H1 (cell line): Measurements from ENCODE around the gene CCDC30. TPM values are rescaled to one million over a fixed set of nuclear protein-coding genes. Genes with fewer than 3 reads are reported as not detected.

Source experiments
- CTCF ChIA-PET: fragments of 300-600 bp; sonication (Branson Sonifier 250); formaldehyde crosslinking; loops from one replicate; lab custom pipeline; 2021; ENCODE audit not compliant: partially characterized antibody; lab: Charles Lee
- POLR2A ChIA-PET: fragments of 300-600 bp; sonication (Branson Sonifier 250); formaldehyde crosslinking; loops from one replicate; lab custom pipeline; 2021; ENCODE audit warnings: inconsistent platforms; ENCODE audit not compliant: partially characterized antibody; lab: Charles Lee
- DNase-seq, 2 experiments: peaks; one replicate each; pipeline versions ENCODE4 v3.0.0 to v3.0.0-alpha.2; 2010 to 2022; ENCODE audit warnings: low spot score in 2 of 2, low read depth in 1 of 2, mixed read lengths in 1 of 2
- FAIRE-seq: peaks from 2 replicates; lab custom pipeline; 2011; peaks lifted over from hg19 to GRCh38; lab: Jason Lieb, UNC
- H2AFZ ChIP-seq: 2 replicates; pipeline ENCODE4 v1.8.1; 2012; ENCODE audit warnings: low read length, inconsistent platforms
- H2AK5ac ChIP-seq: 2 replicates; pipeline ENCODE4 v1.6.1; 2013; ENCODE audit warnings: low read depth, low read length
- H2BK120ac ChIP-seq: replicated peaks from 2 replicates; pipeline ENCODE3; 2013; ENCODE audit warnings: low read depth, low read length, inconsistent platforms
- H2BK12ac ChIP-seq: 2 replicates; pipeline ENCODE4 v1.6.1; 2013; ENCODE audit warnings: low read depth, low read length
- H2BK15ac ChIP-seq: 2 replicates; pipeline ENCODE4 v1.6.1; 2013; ENCODE audit warnings: low read length
- H2BK20ac ChIP-seq: 2 replicates; pipeline ENCODE4 v1.6.1; 2013; ENCODE audit warnings: low read length
- H2BK5ac ChIP-seq: 2 replicates; pipeline ENCODE4 v1.6.1; 2013; ENCODE audit warnings: low read depth, low read length
- H3K14ac ChIP-seq: 2 replicates; pipeline ENCODE4 v1.6.1; 2013; ENCODE audit warnings: inconsistent platforms; ENCODE audit not compliant: insufficient read length
- H3K18ac ChIP-seq: 2 replicates; pipeline ENCODE4 v1.6.1; 2013; ENCODE audit warnings: low read length; ENCODE audit errors: extremely low read depth
- H3K23ac ChIP-seq: 2 replicates; pipeline ENCODE4 v1.6.1; 2013; ENCODE audit warnings: inconsistent platforms; ENCODE audit not compliant: insufficient read length
- H3K23me2 ChIP-seq: 2 replicates; pipeline ENCODE4 v1.6.1; 2013; ENCODE audit warnings: low read depth, low read length
- H3K27ac ChIP-seq: 2 replicates; pipeline ENCODE4 v1.6.1; 2011; ENCODE audit warnings: low read depth, low read length, inconsistent platforms
- H3K27me3 ChIP-seq, 4 experiments: replicated peaks in 1 of 4; 1 replicate in 1 of 4; 2 replicates in 3 of 4; pipeline versions ENCODE4 v1.6.1 to v1.8.1; 2011 to 2013; ENCODE audit warnings: low read length in 3 of 4, mild to moderate bottlenecking in 3 of 4, inconsistent platforms in 2 of 4, mixed read lengths in 2 of 4, moderate library complexity in 1 of 4; ENCODE audit not compliant: control insufficient read depth in 3 of 4, insufficient read depth in 3 of 4; ENCODE audit errors: extremely low read depth in 1 of 4
- H3K36me3 ChIP-seq, 4 experiments: 2 replicates each; pipeline versions ENCODE4 v1.6.1 to v1.8.1; 2011 to 2013; ENCODE audit warnings: mild to moderate bottlenecking in 4 of 4, low read length in 3 of 4, moderate library complexity in 2 of 4, control low read depth in 1 of 4, inconsistent platforms in 1 of 4; ENCODE audit not compliant: insufficient read depth in 4 of 4, control insufficient read depth in 2 of 4
- H3K4ac ChIP-seq: replicated peaks from 2 replicates; pipeline ENCODE3; 2013; ENCODE audit warnings: low read length, low read depth, mixed read lengths, inconsistent platforms; ENCODE audit not compliant: insufficient read length
- H3K4me1 ChIP-seq, 4 experiments: replicated peaks in 1 of 4; 1 replicate in 1 of 4; 2 replicates in 3 of 4; pipeline versions ENCODE4 v1.6.1 to v1.8.1; 2011 to 2013; ENCODE audit warnings: low read length in 3 of 4, inconsistent platforms in 2 of 4, mixed read lengths in 1 of 4; ENCODE audit not compliant: insufficient read depth in 4 of 4, control insufficient read depth in 3 of 4
- H3K4me2 ChIP-seq, 2 experiments: 2 replicates each; pipeline versions ENCODE4 v1.6.1 to v1.8.1; 2011 to 2013; ENCODE audit warnings: low read depth in 2 of 2, low read length in 2 of 2, control low read depth in 1 of 2, inconsistent platforms in 1 of 2, mild to moderate bottlenecking in 1 of 2; ENCODE audit not compliant: insufficient read depth in 1 of 2
- H3K4me3 ChIP-seq, 4 experiments: fragments of 200-600, 300-600 bp in 1 of 4; sonication (generic), shearing (Covaris generic), sonication (Bioruptor Twin) in 1 of 4; 2 replicates each; pipeline versions ENCODE4 v1.5.1 to v1.8.1; 2011 to 2016; ENCODE audit warnings: low read length in 4 of 4, low read depth in 3 of 4, control low read depth in 2 of 4, inconsistent platforms in 2 of 4, mild to moderate bottlenecking in 2 of 4, mixed read lengths in 1 of 4, moderate library complexity in 1 of 4; ENCODE audit not compliant: insufficient read depth in 2 of 4; ENCODE audit errors: extremely low read depth in 1 of 4
- H3K56ac ChIP-seq: replicated peaks from 2 replicates; pipeline ENCODE3; 2013; ENCODE audit warnings: low read depth, mild to moderate bottlenecking, mixed read lengths, low read length, inconsistent platforms; ENCODE audit not compliant: insufficient read length
- H3K79me1 ChIP-seq: 2 replicates; pipeline ENCODE4 v1.6.1; 2013; ENCODE audit warnings: low read depth, low read length, control low read depth
- H3K79me2 ChIP-seq, 2 experiments: 2 replicates each; pipeline versions ENCODE4 v1.6.1 to v1.8.1; 2012 to 2013; ENCODE audit warnings: low read length in 2 of 2, mild to moderate bottlenecking in 2 of 2, inconsistent platforms in 1 of 2; ENCODE audit not compliant: insufficient read depth in 2 of 2, control insufficient read depth in 1 of 2
- H3K9ac ChIP-seq, 4 experiments: replicated peaks in 1 of 4; 1 replicate in 1 of 4; 2 replicates in 3 of 4; pipeline versions ENCODE4 v1.6.1 to v1.8.1; 2011 to 2013; ENCODE audit warnings: low read depth in 3 of 4, low read length in 3 of 4, control low read depth in 2 of 4, mild to moderate bottlenecking in 2 of 4, moderate library complexity in 2 of 4, inconsistent platforms in 1 of 4; ENCODE audit errors: extremely low read depth in 1 of 4
- H3K9me3 ChIP-seq, 2 experiments: 2 replicates each; pipeline versions ENCODE4 v1.6.1 to v1.8.1; 2012 to 2013; ENCODE audit warnings: mild to moderate bottlenecking in 2 of 2, moderate library complexity in 2 of 2, control low read depth in 1 of 2, inconsistent platforms in 1 of 2, low read depth in 1 of 2, low read length in 1 of 2, mixed read lengths in 1 of 2; ENCODE audit not compliant: insufficient read depth in 2 of 2
- H4K20me1 ChIP-seq, 2 experiments: replicated peaks in 1 of 2; 2 replicates each; pipeline versions ENCODE3 to v1.8.1; 2011 to 2013; ENCODE audit warnings: inconsistent platforms in 2 of 2, low read length in 2 of 2, mild to moderate bottlenecking in 1 of 2; ENCODE audit not compliant: insufficient read depth in 2 of 2, control insufficient read depth in 1 of 2
- H4K5ac ChIP-seq: 2 replicates; pipeline ENCODE4 v1.6.1; 2013; ENCODE audit warnings: low read length, low read depth, mixed read lengths, inconsistent platforms; ENCODE audit not compliant: insufficient read length
- H4K8ac ChIP-seq: 2 replicates; pipeline ENCODE4 v1.8.0; 2013; ENCODE audit warnings: mild to moderate bottlenecking, moderate library complexity, low read length, inconsistent platforms; ENCODE audit not compliant: insufficient read depth; ENCODE audit errors: extremely low read depth
- H4K91ac ChIP-seq: replicated peaks from 2 replicates; pipeline ENCODE3; 2013; ENCODE audit warnings: low read length, mixed read lengths, inconsistent platforms; ENCODE audit not compliant: insufficient read length
- CBX5 ChIP-seq: fragments of 300-800, 300-1000 bp; sonication (generic); IDR thresholded peaks from 2 replicates; pipeline ENCODE4 v1.7.1; 2016; ENCODE audit warnings: antibody characterized with exemption, low read length, low read depth
- EZH2 ChIP-seq: fragments of 200-600 bp; sonication (generic); IDR thresholded peaks from 2 replicates; pipeline ENCODE4 v1.7.1; 2012; ENCODE audit warnings: low read depth, mild to moderate bottlenecking, moderate library complexity, low read length, inconsistent platforms; ENCODE audit not compliant: severe bottlenecking
- GABPA ChIP-seq: IDR thresholded peaks from 2 replicates; pipeline ENCODE4 v1.6.1; 2011; ENCODE audit warnings: mild to moderate bottlenecking, low read length, moderate library complexity, borderline replicate concordance; ENCODE audit not compliant: insufficient read depth
- MAFK ChIP-seq: IDR thresholded peaks from 2 replicates; pipeline ENCODE4 v1.6.1; 2012; ENCODE audit warnings: low read depth, mild to moderate bottlenecking, improper control_type of control experiment, low read length
- NANOG ChIP-seq: IDR thresholded peaks from 2 replicates; pipeline ENCODE4 v1.6.1; 2011; ENCODE audit warnings: low read length, low read depth, mild to moderate bottlenecking, inconsistent platforms; ENCODE audit not compliant: insufficient read depth, poor library complexity, severe bottlenecking
- RBBP5 ChIP-seq: IDR thresholded peaks from 2 replicates; pipeline ENCODE4 v1.7.1; 2012; ENCODE audit warnings: low read depth, mild to moderate bottlenecking, inconsistent platforms, low read length, moderate library complexity, borderline replicate concordance
- SP2 ChIP-seq: IDR thresholded peaks from 2 replicates; pipeline ENCODE4 v1.6.1; 2012; ENCODE audit warnings: mild to moderate bottlenecking, low read length, inconsistent platforms
- ZNF274 ChIP-seq: IDR thresholded peaks from 2 replicates; pipeline ENCODE4 v1.7.0; 2012; ENCODE audit warnings: low read length, borderline replicate concordance; ENCODE audit errors: extremely low read depth
- WGBS, 2 experiments: shearing (Covaris generic) in 1 of 2; methylation state at CpG; one replicate each; pipeline versions ENCODE4 v1.1.6 to v1.1.7; 2013 to 2015; ENCODE audit warnings: low lambda C conversion rate in 2 of 2, mixed read lengths in 2 of 2, inconsistent platforms in 1 of 2, low coverage in 1 of 2, missing lambda C conversion rate in 1 of 2; ENCODE audit not compliant: insufficient replicate concordance in 2 of 2, insufficient coverage in 1 of 2, insufficient read length in 1 of 2; ENCODE audit errors: extremely low coverage in 1 of 2, missing lambda C conversion rate in 1 of 2; 5-methylcytosine and 5-hydroxymethylcytosine counted together
- polyA plus RNA-seq, 7 experiments: library from polyadenylated mRNA; depleted of rRNA in 3 of 7; stranded (reverse) in 5 of 7; unstranded in 2 of 7; fragments of >200 nt in 5 of 7; fragments of 200-250 nt in 2 of 7; gene quantifications; 1 replicate in 5 of 7; 2 replicates in 1 of 7; 4 replicates in 1 of 7; pipeline versions ENCODE4 v1.2.1 to v1.2.3, GENCODE V29; 2011 to 2013; ENCODE audit warnings: missing spikeins in 2 of 7, mixed read lengths in 2 of 7
- total RNA-seq: library from RNA; stranded (reverse); fragmentation: NEBNext Ultra II Directional; extraction: Animal tissue kit (Norgen Biotek cat#: 25700); gene quantifications from 2 replicates; pipeline ENCODE4 v1.2.1, GENCODE V29; 2021
- TF ChIP-seq, protein P1 (sequence below): IDR thresholded peaks from 2 replicates; pipeline ENCODE4 v1.6.1; 2012; ENCODE audit warnings: low read length, inconsistent platforms

The CCDC30 gene
- total and polyA plus RNA-seq, 2 of the 8 experiments (the other 6 are each of a cell fraction or from before 2014, with no cell fraction given): 0.60 to 1.8 TPM

- Histone ChIP-seq H3K14ac (no peak overlapping the region), H3K56ac (no peak overlapping the region), H2AFZ (no peak overlapping the region), H2BK12ac (no peak overlapping the region), H2BK5ac (no peak overlapping the region), H3K23ac (no peak overlapping the region), H3K18ac (no peak overlapping the region), H3K4me3 (no peak overlapping the region), H3K9me3 (peaks cover 4 to 5% of the 10 kb centered on the region in 2 experiments; a peak in 2 of 4 replicates), H3K27ac (no peak overlapping the region), H2AK5ac (no peak overlapping the region), H3K79me1 (no peaks in the 10 kb centered on the region), H3K4me2 (no peak overlapping the region), H3K9ac (no peak overlapping the region), H2BK20ac (no peak overlapping the region), H3K4ac (no peak overlapping the region), H4K91ac (no peak overlapping the region), H3K79me2 (no peaks in the 10 kb centered on the region), H2BK120ac (no peak overlapping the region), H3K23me2 (no peaks in the 10 kb centered on the region), H3K4me1 (peaks cover 0 to 4% (median 1%) of the 10 kb centered on the region in 4 experiments; a peak in 3 of 7 replicates), H4K20me1 (no peaks in the 10 kb centered on the region), H4K8ac (no peak overlapping the region), H4K5ac (no peak overlapping the region), H3K27me3 (no peaks in the 10 kb centered on the region), H3K36me3 (no peaks in the 10 kb centered on the region), H2BK15ac (no peak overlapping the region)
- ChIA-PET POLR2A (no interaction called here), CTCF (no interaction called here)
- FAIRE-seq (no peak), DNase-seq (no peak)
- WGBS, 2 experiments: 81% methylated on average over 3 of the region's 3 CpGs; no CpG with 5 or more reads in 1 of the 2 experiments
- TF ChIP-seq SP2: no peak
- TF ChIP-seq NANOG: no peak
- TF ChIP-seq GABPA: no peak
- TF ChIP-seq CBX5: no peak
- TF ChIP-seq ZNF274: no peak
- no peak for TF ChIP-seq EZH2
- no peak for TF ChIP-seq MAFK
- TF ChIP-seq, protein P1, sequence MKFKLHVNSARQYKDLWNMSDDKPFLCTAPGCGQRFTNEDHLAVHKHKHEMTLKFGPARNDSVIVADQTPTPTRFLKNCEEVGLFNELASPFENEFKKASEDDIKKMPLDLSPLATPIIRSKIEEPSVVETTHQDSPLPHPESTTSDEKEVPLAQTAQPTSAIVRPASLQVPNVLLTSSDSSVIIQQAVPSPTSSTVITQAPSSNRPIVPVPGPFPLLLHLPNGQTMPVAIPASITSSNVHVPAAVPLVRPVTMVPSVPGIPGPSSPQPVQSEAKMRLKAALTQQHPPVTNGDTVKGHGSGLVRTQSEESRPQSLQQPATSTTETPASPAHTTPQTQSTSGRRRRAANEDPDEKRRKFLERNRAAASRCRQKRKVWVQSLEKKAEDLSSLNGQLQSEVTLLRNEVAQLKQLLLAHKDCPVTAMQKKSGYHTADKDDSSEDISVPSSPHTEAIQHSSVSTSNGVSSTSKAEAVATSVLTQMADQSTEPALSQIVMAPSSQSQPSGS: no peak
- no peak for TF ChIP-seq RBBP5
Observed at GRCh38 chr1:42523171-42523570, 60.1 kb downstream of the CCDC30 start.
